NT2/D1 (cell line): ENCODE measurements around the gene ZNF750.

Experiments
- SUZ12 ChIP-seq: IDR thresholded peaks from 2 replicates; pipeline ENCODE4 v1.6.1; 2011; ENCODE audit not compliant: insufficient read length, insufficient read depth; ENCODE audit errors: extremely low read depth
- ZNF274 ChIP-seq: IDR thresholded peaks from 2 replicates; pipeline ENCODE4 v1.6.1; 2011; ENCODE audit warnings: mild to moderate bottlenecking, low read depth, low read length

DNA sequence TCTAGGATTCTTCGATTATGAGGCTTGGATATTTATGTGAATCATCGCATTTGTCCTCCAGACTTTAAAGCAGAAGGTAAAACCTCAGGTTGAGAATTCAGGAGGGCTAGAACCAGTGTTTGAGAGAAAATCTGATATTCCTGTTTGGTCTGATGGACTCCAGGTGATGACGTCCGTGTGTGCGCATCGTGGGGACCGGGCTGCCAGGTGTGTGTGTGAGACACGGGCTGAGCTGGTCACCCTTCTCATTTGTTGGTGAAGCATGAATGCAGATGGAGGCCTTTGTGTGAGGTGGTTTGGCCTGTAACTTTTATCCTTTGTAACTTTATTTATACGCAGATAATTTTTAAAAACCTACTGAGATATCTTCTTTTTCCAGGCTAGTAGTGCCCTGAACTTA lies 42.8 kb downstream of the ZNF750 start:
- TF ChIP-seq SUZ12 = no peak
- TF ChIP-seq ZNF274 = no peak
